HG03571 (cell line): ENCODE results near the gene PDCD6IP.

ENCODE experiments used
- ATAC-seq: cut with Tn5 transposase; IDR thresholded peaks from one replicate; pipeline ENCODE4 v1.9.1; 2021; ENCODE audit not compliant: unreplicated experiment

Gene PDCD6IP

DNA sequence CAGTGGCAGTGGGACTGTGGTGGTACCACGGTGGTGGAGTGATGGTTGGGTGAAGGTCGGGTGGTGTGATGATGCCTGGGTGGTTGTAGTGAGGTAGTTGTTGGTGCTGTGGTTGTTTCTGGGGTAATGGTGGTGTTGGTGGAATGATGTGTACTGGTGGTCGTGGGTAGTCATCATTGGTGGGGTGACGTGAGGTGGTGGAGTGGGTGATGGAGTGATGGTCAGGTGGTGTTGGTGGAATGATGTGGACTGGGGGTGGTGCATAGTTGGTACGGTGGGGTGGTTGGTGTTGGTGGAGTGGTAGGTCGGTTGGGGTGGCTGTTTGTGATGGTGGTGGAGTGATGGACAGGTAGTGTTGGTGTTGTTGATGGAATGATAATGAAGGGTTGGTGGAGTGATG lies 87.1 kb downstream of the PDCD6IP start:
- ATAC-seq = no peak

DNA sequence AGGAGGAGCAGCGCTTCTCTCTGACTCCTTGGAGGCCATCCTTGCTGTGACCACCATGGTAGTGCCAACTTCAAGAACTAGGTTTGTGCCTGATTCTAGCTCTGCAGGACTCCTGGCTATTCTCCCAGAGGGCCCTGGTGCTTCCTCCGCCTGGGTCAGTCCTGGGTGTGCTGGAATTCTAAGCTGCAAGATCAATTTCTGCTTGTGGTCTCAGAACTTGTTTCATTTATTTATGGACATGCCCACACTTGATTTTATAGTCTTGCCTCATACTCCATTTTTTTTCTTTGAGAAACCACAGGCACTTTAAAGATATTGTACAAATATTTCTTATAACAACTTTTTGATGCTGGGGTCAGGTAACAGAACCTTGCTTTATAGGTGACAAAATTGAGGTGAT lies 87.6 kb downstream of the PDCD6IP start:
- no peak for ATAC-seq

DNA sequence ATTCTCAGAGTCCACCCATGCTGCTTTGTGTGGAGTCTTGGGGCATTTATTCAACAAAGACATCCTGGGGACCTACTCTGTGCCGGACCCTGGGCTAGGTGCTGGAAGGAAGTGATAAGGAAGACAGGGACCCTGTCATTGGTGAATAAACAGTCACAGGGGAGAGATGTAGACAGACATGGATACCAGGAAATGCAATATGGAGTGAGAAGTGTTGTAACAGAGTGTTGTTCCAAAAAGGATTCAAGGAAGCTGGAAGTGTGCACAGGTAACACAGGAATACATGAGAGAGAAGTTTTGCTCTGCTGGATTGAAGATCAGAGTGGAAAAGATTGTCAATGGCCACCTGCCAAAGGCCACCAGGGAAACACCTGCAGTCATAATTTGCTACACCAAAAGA lies 89.0 kb downstream of the PDCD6IP start:
- ATAC-seq = no peak

DNA sequence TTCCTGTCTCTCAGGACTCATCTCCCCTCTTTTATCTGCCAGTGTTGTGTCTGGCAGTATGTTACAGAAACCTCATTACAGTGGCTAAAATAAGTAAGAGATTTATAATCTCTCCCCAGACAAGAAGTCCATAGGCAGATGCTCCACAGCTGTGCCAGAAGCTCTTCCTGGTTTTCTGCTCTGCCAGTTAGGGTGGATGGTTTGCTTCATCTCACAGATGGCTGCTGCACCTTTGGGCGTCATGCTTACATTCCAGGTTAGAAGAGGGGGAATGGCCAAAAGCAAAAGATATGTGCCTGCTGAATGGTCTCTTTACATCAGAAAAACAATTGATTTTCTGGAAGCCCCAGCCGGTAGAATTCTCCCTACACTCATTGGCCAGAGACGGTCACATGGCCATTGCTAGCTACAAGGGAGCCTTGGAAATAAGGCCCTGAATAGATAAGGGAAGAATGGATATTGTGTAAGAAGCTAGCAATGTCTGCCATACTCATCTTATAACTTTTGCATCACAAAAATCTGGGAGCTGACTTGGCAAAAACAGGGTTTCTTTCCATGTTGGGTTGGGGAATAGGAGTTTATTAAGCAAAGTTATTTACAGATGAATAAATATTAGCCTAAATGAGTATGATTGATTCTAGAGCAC lies 91.1 kb downstream of the PDCD6IP start:
- no peak for ATAC-seq

DNA sequence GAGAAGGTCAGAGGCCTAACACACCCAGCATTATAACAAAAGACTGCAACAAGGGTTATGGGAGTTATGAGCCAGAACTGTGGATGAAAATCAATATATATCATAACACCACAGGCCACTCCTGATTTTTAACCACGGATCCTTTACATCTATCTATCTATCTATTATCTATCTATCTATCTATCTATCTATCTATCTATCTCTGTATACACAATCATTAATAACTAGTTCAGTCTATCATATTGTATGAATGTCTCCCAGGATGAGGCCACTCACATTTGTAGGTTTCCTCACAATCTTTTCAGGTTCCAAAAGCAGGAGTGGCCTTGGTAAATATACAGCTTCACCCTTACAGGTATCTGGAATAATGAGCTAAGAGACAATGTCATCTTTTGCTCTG lies 94.2 kb downstream of the PDCD6IP start:
- ATAC-seq = no peak

DNA sequence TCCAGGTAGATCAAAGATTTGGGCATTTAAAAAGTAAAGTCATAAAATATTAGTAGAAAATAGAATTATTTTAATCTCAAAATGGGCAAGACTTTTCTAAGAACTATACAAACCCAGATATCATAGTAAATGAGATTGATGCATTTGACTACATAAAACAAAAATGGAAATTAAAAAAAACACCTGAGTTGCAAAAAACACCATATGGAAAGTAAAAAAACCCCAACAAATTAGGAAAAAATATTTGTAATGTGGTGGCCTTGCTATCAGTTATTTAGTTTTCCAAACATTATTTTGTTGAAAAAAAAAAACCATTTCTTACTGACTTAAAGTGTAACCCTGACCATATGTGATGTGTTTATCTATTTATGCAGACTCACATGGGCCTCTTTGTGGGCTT lies 97.2 kb downstream of the PDCD6IP start:
- no peak for ATAC-seq

DNA sequence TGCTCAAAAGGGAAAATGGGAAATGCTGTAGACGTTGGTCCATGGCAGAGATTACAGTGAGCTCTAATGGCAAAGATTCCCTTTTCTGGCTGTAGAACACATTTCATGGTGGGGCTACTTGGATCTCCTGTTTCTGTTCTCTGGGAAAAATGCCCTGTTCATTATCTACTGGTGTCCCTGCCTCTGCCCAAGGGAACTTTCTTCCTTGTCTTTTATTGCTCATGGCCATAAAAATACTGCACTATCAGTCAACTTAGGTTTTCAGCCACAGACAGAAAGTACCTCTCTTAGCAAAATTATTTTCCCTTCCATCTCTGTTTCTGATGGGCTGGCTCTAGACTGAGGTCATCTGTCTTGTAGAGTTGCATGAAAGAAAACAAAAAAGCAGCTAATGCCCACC lies 98.9 kb downstream of the PDCD6IP start:
- ATAC-seq = no peak

DNA sequence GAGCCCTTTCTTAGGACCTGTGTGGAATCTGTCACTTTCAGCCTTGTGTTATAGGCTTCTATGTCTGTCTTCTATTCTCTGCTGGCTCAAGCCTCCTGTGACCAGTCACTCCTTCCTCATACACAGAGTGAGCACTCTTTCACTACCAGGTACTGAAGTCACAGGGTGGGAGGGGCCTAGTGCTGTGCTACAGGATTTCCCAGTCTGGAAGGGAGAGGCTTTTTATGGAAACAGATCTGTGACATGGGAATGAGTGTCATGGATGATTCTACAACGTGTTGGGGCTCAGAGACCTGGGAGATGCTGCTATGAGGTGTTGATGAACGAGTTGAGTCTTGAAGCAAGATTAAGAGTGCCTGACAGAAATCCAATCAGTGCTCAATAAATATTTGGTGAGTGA lies 100.5 kb downstream of the PDCD6IP start:
- no peak for ATAC-seq

DNA sequence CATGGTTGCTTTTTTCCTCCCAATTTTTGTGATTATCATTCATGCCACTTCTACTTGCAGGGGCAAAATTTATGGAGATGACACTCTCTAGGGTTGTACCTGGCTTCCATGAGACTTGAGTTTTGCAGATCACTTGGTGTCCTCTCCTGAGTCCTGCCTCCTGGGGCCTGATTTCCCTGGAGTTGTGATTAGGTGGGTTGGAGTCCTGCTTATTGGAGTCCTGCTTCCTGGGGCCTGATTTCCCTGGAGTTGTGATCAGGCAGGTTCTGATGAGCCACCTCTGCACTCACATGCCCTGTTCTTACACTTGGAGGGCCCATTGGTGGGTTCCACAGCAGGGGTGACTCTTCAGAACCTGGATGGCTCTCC lies 102.0 kb downstream of the PDCD6IP start:
- ATAC-seq = no peak

DNA sequence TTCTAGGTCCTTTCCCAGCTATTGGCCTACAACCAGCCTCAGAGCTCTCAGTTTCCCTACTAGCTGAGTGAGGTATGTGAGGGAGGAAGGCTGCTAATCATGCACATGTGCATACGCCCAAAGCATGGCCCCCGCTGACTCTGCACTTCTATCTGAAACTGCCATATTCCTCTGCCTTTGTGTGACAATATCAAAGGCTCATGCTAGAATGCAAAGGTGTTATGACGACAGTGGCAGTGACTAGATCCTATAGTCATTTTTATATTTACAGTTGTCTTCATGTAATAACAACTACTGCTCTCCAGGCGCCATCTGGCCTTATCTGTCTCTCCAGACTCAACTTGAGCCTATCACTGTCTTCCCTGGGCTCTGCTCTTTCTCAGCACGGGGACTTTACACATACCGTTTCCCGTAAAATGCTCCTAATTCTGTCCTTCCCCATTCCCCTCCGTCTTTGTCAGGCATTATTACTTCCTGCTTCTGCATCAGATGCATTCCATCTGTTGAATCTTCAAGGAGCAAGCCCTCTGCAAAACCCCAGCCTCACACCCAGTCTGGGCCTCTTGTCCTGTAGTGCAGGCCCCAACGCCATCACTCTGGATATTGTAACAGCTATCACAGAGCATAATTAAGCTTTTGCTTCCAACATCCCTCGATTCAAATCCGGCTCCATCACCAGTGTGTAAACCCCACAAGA lies 102.5 kb downstream of the PDCD6IP start:
- no peak for ATAC-seq

DNA sequence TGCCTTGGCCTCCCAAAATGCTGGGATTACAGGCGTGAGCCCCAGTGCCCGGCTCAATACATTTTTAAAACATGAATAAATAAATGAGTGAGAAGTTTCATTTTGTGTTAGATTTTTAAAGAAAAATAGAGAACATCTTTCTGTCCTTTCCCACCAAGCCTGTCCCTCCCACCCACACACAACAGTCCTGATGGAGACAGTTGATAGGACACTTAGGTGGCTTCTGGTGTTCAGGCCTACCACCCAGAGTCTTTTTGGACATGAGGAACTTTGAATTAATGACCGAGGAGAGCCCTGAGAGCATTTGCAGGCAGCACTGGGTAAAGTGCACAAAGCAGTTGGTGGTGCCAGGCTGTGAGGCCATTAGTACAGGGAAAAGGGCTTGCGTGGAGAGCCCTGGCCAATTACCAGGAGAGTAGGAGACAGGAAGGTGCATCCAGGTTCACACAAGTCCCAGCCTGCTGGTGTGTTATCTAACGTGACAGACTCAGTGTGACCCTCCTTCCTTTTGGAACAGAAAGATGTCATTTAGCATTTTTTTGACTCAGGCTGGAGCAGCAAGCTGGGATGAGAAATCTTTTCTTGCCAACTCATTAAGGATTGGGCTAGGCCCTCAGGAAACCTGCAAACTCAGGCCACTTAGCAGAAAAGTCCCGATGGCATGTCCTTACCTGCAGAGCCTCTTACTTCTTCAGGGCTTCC lies 103.6 kb downstream of the PDCD6IP start:
- no peak for ATAC-seq

DNA sequence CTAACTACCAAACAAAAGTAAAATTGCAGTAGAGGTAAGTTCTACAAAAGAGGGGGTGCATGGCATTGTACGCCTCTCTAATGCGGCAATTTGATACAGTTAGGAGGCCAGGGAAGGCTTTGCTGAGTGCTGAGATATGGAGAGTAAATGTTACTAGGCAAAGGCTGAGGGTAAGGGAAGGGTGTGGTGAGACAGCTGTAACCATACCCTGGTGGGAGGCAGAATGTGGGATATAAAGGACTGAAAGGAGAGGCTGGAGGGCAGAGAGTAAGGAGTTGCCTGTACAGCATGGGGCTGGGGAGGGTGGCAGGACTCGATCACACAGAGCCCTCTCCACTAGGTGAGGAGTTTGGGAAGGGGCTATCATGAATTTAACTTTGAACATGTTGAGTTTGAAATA lies 106.3 kb downstream of the PDCD6IP start:
- ATAC-seq = no peak

DNA sequence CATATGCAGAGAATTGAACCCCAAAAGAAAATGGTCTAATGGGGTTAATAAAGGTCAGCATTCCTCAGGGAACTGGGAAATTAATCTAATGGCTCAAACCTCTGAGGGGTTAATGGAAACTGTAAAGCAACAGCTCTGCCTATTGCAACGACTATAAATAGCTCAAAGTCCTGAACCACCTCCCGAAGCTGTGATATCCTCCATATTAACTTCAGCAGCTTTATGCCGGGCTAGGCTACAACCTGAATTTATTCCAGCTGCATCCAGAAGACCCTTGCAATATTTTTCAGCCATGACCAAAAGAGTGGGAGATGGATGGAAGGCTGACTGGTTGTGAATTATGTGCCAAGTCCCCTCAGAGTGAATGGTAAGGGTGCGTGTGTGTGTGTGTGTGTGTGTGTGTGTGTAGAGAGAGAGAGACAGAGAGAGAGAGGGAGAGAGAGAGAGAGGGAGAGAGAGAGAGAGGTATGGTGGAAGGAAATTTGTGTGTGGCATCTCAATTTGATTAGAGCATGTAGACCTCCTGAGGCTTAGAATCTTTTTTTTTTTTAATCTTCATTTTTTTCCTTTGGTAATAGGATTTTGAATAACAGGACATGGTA lies 109.9 kb downstream of the PDCD6IP start:
- no peak for ATAC-seq

DNA sequence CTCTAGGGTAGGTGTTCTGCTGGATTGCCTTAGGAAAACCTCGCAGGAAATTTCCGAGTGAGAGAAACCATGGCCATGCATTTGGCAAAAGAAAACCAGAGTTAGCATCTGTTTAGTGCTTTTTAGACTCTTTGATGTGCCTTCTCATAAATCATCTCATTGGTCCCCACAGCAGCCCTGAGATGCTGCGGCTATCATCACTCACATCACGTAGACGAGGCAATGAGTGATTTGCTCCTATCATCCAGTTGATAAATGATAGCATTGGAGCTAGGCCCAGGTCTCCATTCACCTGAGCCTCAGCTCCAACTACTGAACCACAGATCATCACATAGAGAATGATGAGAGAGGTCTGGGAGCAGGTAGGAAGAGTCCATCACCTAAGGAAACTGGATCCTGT lies 111.1 kb downstream of the PDCD6IP start:
- no peak for ATAC-seq

DNA sequence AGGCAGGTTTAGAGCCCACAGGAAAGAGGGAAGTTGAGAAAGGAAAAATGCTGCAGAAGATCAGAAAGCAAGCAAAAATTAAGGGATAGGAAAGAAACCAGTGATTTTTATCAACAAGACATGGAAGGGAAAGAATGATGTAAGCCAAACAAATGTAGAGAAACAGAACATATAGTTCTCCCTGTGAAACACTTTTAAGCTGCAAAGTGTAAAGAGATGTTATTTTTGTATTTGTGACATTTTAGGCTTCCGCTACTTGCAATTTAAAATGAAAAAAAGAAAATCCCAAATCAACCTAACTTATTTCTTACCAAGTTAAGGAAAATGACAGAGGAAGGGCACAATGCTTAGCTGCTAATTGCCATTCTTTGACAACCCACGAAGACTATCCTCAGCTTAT lies 111.6 kb downstream of the PDCD6IP start:
- ATAC-seq = no peak

DNA sequence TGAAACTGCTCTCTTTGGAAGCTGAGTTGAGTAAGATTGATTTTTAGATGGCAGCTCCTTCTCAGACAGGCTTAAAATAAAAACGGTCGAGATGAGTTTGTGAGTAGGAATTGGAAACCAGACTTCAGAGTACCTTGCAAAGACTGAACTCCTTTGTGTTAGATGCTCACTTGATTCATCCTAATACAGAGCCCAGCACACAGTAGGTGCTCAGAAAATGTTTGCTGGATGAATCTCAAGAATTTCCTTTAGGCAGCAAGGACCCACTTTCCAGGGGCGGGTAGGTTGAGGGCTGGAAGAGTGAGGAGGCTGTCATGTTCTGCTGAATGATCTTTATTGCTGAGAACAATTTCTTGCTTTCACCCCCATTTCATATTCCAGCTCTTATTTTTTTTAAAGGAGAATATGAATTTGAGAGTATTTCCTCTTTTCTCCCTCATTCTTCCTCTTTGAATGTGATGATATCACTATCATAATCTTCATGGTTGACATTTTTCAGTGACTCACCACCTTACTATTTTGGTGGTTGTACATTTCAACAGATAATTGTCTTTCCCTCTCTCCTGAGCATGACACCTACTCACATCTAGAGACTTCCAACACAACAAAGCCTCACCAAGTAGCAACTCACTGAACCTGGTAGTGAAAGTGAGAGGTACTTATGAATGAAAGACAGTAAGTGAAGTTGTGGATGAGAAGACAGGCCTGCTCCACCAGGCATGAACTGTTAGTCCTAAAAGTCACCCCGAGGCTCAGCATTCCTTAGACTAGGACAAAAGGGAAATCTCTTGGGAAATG lies 113.3 kb downstream of the PDCD6IP start:
- ATAC-seq = no peak

DNA sequence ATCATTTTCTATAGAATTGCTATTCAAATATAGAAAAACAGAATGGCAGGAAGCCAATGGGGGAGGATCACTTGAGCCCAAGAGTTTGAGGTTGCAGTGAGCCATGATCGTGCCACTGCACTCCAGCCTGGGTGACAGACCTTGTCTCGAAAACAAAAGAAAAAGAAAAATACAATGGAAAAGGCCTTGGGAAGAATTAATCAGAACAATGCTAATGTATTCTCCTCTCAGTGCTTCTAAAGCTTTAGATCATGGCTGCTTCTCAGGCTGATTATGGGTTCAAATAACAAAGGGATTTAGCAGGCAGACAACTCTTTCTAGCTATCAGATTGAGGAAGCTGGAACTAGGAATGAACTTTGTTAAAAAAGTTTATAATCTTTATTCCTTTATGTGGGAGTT lies 115.8 kb downstream of the PDCD6IP start:
- ATAC-seq = no peak

DNA sequence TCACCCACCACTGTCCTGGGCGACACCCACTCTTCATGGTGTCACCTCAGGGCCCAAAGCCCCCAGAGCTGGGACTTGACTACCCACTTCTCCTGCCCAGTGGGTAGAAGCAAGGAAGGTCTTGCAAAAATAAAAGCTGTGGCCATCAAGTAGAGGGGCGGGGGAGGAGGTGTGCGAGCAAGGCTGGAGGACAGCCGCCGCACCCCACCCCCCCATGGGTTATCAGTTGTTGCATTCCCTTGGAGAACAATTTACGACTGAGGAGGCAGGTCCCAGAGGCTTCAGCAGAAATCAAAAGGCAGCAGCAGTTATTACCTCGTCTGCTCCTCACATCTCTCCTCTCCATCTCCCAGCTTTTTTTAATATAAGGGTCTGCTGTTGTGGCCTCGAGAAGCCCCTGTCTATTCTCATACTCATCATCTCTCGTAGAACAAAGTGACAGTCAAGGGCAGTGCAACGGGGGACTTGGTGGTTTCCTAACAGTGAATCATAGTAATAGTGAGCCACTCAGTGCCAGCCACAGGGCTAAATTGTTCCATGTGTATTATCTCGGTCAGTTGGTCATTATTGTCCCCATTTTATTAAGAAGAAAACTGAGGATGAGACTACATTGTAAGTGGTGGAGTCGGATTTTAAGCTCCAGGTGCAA lies 116.4 kb downstream of the PDCD6IP start:
- no peak for ATAC-seq

DNA sequence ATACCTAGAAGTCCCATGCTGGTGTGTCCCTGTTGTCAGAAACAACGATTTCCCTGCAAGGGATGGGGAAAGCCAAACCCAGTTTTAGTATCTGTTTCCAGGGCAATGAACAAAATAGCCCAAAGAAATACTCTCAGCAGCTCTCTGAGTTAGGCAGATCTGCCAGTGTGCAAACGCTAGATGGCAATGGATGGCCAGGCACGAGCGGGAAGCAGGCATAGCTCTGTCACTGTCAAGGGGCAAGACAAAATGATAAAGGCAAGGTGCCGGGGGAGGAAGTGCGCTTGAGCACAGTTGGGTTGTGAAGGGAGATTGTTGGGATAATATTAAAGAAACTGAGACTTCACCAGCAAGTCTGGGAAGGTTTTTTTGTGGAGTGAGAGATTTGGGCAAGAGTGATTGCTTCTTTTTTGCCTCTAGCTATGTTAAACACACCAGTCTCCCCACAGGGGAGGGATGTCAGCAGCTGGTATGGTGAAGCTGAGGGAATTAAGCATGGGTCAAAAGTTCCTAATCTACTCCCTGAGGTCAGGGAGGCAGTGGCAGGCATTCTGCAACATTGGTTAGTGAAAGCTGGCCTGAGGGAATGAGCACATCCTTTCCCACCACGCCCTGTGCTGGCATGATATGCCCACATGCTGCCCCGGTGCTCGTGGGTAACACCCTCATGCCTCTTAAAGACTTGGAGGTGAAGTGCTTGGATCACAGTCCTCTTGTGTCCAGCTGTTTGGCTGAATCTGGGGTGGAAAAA lies 117.5 kb downstream of the PDCD6IP start:
- ATAC-seq = peak; percentile 52

DNA sequence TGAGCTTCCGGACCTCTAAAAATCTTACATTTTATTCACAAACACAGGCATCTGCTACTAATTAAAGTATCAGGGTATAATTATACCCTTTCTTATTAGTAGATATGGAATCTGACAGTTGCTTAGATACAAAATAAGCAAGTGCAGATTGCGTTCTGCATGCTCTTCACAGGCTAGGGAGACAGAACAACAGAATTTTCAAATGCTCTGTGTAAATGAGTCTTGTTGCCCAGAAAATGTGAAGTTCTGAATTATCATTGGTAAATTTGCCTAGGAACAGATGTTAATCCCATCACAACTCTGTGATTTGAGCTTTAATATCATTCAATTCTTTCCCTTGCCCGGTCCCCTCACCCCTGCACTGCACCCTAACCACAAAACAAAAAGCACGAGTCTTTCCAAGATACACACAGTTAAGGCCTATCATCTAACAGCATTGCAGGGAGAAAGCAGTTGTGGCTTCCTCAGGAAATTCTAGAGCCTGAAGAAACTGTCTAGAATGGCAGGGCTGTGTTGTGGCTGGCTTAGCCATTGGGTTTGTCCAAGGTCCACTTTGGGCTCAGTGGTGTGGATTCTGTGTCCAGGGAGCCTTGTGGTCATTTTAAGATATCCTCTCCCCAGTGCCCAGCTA lies 119.8 kb downstream of the PDCD6IP start:
- ATAC-seq = no peak
